DOHH2 (cell line): ENCODE data around the gene MFN1.

Experiments used
- EZH2phosphoT487 ChIP-seq: fragments of 200-600 bp; sonication (generic); IDR thresholded peaks from 2 replicates; pipeline ENCODE4 v1.6.1; 2017; ENCODE audit warnings: borderline replicate concordance, mild to moderate bottlenecking, antibody characterized with exemption, low read length, moderate library complexity, mixed read lengths
- TF ChIP-seq, protein P1 (sequence below): fragments of 200-600 bp; sonication (generic); IDR thresholded peaks from one replicate; pipeline ENCODE4 v1.5.1; 2014; ENCODE audit warnings: antibody characterized with exemption, mild to moderate bottlenecking, low read depth, low read length; ENCODE audit not compliant: poor library complexity, severe bottlenecking

DNA sequence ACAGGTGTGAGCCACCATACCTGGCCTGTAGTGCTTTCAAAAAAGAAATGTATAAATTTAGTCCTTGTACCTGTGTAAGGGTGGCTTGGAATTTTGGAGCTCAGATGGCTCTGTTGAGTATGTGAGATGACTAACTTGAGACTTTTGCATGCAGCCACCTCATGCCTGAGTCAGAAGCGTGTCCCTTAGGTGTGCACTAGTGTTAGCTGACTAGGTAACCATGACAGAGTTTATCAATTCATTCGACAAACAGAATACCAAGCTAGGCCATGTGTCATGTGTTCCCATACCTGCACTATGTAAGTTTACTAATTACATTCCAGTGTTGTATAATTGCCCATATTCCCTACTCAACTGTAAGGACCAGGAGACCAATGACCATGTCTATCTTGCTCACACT, 28.6 kb upstream of the MFN1 start:
- TF ChIP-seq, protein P1, sequence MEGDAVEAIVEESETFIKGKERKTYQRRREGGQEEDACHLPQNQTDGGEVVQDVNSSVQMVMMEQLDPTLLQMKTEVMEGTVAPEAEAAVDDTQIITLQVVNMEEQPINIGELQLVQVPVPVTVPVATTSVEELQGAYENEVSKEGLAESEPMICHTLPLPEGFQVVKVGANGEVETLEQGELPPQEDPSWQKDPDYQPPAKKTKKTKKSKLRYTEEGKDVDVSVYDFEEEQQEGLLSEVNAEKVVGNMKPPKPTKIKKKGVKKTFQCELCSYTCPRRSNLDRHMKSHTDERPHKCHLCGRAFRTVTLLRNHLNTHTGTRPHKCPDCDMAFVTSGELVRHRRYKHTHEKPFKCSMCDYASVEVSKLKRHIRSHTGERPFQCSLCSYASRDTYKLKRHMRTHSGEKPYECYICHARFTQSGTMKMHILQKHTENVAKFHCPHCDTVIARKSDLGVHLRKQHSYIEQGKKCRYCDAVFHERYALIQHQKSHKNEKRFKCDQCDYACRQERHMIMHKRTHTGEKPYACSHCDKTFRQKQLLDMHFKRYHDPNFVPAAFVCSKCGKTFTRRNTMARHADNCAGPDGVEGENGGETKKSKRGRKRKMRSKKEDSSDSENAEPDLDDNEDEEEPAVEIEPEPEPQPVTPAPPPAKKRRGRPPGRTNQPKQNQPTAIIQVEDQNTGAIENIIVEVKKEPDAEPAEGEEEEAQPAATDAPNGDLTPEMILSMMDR = no peak
- no peak for TF ChIP-seq EZH2phosphoT487
